Renal pelvis (tissue), 4 donors: ENCODE data around the gene CEP162. TPM values are rescaled to one million over a fixed set of nuclear protein-coding genes. Genes with fewer than 3 reads are reported as not detected.
"Not testable (repeated sequence)": the region's sequence is repeated elsewhere in the genome, so short reads cannot be mapped to it uniquely, and the experiment has no call there.

Experiments used
- DNase-seq: peaks from one replicate; pipeline ENCODE4 v3.0.0-alpha.2; 2013
- polyA plus RNA-seq, 3 donors: library from polyadenylated mRNA; unstranded; fragments of 120-200 nt; gene quantifications; one replicate each; pipeline ENCODE4 v1.2.1, GENCODE V29; 2013; ENCODE audit not compliant: insufficient read length in 3 of 3

The CEP162 gene
- polyA plus RNA-seq, 3 donors, result 16.9 to 23.3 (median 19.6) TPM

DNA sequence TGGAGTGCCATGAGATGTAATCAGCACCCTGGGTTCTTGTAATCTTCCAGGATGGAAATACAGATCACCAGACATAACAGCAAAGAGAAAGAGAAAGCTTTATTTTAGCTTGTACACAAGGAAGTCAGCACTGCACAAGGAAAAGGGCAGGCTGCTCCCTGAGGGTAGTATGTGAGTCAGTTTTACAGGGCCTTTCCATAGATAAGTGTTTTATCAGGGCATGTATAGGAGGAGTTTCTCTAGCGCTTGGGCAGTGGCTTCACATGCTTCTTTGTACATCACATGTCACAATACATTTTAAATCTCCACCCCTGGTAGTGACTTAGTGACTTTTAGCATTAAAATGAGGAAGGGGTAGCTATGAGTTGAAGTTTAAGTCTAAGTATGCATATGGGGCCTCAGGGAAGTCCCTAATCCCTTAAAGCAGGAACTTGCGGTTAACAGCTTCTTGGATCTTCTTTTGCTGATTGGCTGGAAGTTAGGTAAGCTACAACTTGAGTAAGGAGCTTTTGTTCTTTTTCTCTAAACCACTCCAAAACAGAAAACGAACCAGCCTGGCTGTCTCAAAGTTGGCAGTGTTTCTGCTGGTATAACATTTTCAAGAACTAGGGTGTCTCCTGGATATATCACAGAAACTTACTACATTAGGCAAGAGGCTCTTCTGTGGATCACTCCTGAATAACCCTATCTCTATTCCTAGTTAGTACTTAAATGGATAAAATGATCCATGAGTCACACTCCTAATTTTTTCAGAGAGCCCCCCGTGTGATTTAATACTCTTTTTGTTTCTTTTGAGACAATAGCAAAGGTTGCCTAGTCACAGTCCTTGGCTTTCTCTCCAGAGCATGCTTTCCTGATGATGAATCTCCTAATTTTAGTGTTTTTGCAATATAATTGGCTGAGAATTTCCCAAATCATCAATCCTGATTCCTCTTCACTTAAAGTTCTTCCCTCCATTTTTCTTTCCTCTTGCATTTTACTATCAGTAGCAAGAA lies 133.7 kb downstream of the CEP162 start:
- no peak for DNase-seq

DNA sequence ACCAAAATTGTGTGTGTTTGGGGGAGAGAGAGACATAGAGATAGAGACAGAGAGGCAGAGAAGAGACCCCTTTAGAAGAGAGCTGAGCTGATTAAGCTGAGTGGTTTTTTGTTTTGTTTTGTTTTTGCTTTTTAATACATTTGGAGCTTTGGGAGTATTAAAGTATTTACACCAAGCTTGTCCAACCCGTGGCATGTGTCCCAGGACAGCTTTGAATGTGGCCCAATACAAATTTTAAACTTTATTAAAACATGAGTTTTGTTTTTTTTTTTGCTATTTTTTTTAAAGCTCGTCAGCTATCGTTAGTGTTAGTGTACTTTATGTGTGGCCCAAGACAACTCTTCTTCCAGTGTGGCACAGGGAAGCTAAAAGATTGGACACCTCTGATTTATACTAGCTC lies 137.9 kb downstream of the CEP162 start:
- no peak for DNase-seq

DNA sequence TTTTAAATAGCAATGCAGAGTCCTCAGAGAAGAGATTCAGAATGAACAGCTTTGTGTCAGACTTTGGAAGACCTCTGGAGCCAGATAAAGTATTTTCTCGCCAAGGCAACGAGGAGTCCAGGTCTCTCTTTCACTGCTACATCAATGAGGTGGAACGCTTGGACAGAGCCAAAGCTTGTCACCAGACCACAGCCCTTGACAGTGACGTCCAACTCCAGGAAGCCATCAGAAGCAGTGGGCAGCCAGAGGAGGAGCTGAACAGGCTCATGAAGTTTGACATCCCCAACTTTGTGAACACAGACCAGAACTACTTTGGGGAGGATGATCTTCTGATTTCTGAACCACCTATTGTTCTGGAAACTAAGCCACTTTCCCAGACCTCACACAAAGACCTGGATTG lies 138.4 kb downstream of the CEP162 start:
- no peak for DNase-seq

- no peak for DNase-seq
Measured at GRCh38 chr6:84086545-84087429, 140.7 kb downstream of the CEP162 start.

GRCh38 chr6:84086056-84086455 lies 141.4 kb downstream of the CEP162 start:
- no peak for DNase-seq

GRCh38 chr6:84084705-84085104 lies 142.7 kb downstream of the CEP162 start:
- DNase-seq, result not testable (repeated sequence)

GRCh38 chr6:84082689-84083265 lies 144.7 kb downstream of the CEP162 start:
- DNase-seq, result no peak

GRCh38 chr6:84081222-84081621 lies 146.2 kb downstream of the CEP162 start:
- DNase-seq, result no peak

DNA sequence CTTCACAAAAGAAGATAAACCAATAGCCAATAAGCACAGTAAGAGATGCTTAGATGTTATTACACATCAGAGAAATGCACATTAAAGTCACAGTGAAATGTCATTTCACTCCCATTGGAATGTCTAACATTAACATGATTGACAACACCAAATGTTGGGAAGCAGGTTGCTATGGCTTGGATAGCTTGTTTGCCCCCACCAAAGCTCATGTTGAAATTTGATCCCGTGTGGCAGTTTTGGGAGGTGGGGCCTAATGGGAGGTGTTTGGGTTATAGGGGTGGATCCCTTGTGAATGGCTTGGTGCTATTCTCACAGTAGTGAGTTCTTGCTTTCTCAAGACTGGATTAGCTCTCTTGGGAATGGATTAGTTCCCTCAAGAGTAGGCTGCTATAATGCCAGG lies 149.1 kb downstream of the CEP162 start:
- no peak for DNase-seq

DNA sequence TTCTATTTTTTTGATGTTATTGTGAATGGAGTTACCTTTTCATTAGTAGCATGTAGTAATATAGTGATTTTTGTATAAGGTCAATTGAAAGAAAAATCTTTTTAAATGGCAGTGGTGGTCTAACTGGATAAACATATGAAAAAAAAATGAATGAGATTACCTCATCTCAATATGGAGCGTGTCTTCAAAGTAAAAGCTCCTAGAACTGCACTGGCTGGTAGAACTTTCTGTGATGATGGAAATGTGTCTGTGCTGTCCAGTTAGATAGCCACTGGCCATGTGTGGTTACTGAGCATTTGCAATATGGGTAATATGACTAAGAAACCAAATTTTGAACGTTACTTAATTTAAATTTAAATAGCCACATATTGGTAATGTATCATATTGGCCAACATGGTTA lies 149.8 kb downstream of the CEP162 start:
- no peak for DNase-seq

- peak; percentile 43 for DNase-seq
Measured at GRCh38 chr6:84074988-84075781, 152.3 kb downstream of the CEP162 start.

Other genes with a start within 250 kb of the CEP162 start
- gene MRAP2, start 193.9 kb downstream of the CEP162 start, polyA plus RNA-seq, result 1 to 10 TPM; 3.2 to 3.9 (median 3.7) TPM